ENCODE measurements around the gene MIB1.

DNA sequence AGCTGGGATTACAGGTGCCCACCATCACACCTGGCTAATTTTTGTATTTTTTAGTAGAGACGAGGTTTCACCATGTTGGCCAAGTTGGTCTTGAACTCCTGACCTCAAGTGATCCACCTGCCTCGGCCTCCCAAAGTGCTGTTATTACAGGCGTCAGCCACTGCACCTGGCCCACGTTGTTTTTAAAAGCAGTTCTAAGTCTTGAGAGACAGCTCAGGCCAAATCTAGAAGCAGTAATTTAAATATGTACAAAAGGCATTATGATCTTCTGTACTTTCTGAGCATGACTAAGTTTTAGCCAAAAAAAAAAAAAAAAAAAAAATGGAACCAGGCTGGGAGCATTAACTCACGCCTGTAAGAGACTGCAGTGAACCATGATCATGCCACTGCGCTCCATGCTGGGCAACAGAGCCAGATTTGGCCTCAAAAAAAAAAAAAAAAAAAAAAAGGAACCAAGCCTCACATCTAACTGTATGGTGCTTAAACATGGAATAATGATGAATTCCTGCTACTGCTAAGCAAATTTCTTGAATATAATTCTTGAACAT lies 40.0 kb upstream of the MIB1 start:
- TF ChIP-seq, protein P1, sequence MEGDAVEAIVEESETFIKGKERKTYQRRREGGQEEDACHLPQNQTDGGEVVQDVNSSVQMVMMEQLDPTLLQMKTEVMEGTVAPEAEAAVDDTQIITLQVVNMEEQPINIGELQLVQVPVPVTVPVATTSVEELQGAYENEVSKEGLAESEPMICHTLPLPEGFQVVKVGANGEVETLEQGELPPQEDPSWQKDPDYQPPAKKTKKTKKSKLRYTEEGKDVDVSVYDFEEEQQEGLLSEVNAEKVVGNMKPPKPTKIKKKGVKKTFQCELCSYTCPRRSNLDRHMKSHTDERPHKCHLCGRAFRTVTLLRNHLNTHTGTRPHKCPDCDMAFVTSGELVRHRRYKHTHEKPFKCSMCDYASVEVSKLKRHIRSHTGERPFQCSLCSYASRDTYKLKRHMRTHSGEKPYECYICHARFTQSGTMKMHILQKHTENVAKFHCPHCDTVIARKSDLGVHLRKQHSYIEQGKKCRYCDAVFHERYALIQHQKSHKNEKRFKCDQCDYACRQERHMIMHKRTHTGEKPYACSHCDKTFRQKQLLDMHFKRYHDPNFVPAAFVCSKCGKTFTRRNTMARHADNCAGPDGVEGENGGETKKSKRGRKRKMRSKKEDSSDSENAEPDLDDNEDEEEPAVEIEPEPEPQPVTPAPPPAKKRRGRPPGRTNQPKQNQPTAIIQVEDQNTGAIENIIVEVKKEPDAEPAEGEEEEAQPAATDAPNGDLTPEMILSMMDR (IDR thresholded peaks at IDR 0.05), result no peak
- no peak for TF ChIP-seq EZH2 (IDR thresholded peaks at IDR 0.05; ENCODE audit: borderline replicate concordance, insufficient read depth, low read depth, low read length, poor library complexity, severe bottlenecking)
